CD4-positive, alpha-beta T cell treated with Interleukin-1 beta for 1 hour (primary cell): ENCODE data around the gene WDR76.

Source experiments
- DNase-seq, 2 donors: peaks; one replicate each; pipeline ENCODE4 v3.0.0-alpha.2; 2020 to 2022

WDR76 gene

DNA sequence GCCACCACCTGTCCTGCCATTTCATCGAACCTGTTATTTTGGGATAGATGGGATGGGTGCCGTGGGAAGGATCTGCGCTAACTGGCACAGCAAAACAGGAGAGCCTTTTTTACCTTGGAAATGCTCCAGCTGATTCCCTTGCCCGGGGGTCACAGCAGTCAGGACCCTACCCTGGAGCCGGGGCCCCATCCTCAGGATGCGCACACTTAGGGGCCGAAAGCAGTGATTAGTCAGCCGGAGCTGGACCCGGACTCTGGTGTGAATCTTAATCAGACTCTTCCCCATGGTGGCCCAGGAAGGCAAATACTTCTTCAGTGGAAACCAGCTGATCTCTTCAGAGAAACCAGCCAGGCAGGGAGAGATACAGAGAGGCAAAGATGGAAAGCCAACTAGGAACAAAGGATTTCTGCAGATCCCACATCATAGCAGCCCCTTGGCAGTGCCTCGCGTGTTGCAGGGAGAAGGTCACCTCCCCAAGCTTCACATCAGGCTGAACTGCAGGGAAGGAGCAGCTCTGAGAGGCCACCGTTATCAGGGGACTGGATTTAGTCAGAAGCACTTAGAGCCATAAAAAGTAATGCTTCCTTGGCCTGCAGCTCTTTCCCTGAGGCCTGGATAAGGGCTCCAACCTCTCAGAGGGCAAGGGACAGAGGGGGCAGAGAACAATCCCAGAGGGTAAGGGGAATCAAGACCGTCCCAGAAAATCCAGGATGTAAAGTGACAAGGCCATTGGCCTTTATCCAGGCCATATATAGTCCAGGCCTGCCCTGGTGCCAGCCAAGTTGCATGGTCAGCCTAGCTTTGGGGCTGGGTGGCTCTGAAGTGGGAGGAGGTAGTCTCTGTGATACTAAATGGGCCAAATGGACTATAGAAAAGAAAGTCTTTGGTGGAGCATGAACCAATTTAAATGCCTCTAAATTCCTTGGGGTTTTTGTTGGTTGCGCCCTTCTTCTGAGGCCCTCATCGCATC is 52.9 kb downstream of the WDR76 start:
- DNase-seq = no peak

DNA sequence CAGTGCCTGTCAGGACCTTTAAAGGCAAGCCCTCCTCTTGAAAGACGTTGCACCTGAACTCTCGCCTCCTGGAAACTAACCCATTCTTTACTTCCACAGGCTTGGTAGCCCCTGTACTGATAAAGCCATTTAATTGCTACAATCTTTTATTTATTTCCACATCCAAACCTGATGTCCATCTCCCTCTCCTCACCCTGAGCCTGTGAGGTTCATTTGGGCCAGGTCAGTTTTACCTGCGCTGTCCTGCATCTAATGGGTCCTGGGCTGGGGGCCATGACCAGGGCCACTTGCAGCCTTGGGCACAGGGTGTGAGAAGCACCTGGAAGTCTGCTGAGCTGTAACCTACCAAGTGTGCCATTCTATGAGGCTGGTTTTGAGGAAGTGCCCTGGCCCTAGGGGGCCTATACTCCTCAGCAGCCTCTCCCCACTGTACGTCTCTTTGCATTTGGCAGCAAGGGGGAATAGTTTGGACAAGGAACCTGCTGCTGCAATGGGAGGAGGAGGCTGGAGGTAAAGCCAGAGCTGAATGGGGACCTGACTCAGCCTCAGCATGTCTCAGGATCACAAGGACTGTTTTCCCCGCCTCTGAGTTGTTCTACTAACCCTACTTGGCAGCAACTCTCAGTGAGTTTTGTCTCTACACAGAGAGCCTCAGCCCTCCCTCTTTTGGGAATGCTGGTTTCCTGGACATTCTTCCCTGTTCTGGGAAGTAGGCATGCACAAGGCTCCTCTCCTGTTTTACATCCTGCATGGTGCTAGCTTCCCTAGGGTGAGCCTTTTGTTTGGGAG is 53.8 kb downstream of the WDR76 start:
- no peak for DNase-seq

DNA sequence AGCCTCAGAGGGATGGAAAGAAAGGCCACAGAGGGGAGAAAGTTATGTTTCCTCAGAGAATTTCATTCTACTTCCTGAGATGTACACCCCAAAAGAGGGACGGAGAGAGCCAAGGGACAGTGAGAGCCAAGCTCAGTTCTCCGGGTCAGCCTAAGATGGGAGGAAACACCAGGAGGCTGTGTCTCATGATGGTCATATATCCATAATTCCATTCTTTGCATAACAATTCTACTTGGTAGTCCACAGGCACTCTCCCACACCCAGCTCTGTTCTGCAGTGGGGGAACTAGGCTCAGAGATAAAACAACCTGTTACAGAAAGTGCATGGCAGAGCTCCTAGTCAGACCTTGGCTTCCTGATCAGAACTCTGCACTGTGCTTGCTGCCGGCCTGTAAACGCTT is 54.4 kb downstream of the WDR76 start:
- DNase-seq = no peak

DNA sequence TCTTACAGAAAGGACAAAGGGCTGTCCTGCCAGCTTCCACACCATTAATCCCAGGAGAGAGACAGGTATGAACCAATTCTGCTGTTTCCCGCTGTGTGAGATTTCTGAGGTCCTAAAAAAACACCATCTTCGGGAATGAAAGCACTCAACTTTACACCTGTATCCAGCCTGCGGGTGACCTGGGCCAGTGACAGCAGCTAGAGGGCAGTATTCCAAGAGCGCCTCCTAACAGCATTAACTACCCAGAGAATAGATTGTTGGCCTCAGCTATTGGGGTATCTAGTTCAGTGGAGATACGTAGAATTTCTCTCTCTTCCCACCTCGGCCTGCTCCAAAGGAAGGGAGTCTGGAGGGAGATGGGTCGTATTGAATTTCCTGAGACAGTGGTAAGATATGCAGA is 55.1 kb downstream of the WDR76 start:
- DNase-seq = peak in 1 of 2 donors; percentile 6

DNA sequence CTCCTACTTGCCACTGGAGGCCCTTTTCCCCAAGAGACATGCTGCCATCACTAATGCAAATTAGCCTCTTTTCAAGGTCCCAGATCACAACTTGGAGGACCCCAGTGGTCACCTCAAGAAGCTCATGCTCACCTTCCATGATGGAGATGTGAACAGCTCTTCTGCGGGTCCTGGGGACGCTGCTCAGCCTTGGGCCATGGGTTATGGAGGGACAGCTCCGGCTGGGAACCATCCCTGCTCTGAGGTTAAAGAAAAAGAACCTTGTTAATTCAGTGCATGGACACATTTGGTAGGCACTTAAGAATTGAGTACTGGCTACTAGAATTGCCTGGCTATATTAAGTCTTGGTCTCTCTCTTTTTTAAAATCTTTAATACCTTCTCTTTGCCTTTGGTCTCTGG is 56.8 kb downstream of the WDR76 start:
- DNase-seq = no peak

DNA sequence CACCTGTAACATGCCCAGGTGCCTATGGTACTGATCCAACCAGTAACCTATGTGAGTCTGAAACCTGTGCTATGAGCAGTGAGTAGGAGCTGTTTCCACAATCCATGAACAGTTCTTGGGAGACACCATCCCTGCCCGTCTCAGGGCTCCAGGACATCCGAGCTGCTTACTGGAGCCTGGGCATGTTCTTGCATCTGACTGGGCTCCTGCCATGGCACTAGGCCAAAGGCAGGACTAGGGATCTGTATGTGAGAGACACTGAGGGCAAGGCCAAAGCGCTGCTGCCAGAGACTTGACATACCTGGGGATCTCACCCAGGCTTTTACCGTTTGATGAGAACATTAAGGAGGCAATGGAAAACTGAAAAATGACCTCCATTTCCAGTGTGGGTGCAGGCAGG is 59.8 kb downstream of the WDR76 start:
- DNase-seq = no peak

DNA sequence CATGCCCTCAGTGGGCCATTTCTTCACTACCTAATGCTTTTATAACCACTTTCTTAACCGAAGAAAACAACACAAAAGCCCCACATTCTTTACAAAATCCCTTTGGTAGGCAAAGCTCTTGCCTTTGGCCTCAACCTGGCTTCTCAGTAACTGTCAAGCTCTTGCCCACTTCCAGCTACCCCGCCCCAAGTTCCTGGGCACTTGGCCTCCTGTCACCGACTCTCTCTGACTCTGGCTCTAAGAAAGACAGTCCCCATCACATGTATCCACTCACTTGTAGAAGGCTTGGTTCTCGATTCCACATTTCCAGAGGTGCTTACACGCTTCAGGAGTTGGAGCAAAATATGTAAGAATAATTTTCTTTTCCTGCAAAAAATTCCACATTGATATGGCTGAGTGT is 61.1 kb downstream of the WDR76 start:
- DNase-seq = no peak

DNA sequence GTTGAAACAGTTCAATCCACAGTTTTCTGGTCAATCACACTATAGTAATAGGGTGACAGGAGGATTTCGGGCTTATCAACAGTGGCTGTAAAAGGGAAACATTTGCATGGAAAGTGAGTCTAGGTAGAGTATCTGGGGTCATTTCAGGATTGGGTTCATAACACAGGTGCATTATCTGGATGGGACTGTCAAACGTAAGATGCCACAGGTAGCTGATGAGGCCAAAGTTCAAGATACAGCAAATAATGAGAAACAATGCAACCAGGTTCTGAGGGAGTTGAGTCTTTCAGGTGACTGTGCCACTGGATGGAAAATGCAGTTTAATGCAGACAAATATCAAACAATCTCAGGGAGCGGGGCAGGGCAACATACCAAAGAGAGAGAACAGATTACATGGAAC is 62.2 kb downstream of the WDR76 start:
- DNase-seq = no peak

DNA sequence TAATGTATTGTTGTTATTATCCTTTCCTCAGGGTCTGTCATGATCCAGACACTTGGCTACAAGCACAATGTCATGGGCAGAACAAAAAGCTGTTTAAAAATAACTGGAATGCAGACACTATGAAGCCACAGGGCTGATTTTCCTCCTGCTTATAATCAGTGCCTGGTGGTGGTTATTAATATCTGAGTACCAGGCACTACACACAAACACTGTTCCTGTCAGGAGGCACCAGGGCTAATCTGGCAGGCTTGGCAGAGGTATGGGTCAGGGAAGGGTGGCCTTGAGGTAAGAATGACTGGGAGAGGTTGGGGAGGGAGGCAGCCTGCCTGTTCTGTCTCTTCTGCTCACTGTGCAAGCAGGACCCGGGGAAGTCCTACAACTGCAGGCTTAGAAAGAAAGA is 67.2 kb downstream of the WDR76 start:
- DNase-seq = no peak

DNA sequence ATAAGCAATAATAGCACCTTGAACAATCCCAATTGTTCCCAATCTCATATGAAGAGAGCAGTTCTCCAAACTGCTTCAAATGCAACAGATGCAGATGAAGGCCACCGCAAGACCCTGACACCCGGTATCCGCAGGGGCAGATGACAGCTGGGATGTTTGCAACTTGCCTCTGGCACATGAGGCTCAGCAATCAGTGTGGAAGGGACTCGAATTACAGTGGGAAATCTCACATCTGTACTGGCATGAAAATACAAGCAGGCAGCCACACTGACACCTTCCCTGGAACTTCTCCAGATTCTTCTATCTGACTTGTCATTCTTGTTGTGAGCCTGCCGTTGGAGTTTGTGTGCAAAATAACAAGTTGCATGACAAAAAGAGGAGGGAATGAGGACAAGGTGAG is 68.8 kb downstream of the WDR76 start:
- DNase-seq = no peak

DNA sequence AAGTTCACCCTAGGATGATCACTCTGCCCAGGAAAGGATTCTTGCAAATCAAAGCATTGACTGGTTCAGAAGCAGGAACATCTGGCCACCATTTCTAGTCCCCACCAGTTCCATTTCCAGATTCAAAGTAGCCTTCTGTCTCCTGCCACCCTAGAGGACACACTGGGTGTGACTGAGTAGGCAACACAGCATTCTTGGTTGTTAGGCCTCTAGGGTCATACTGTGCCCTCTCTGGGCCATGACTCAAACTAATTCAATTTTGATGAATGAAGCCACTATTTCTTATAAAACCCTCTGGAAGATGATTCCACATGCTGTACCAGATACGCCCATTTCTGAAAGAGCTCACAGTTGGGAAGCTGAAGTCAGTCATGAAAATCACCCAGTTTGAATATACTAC is 69.7 kb downstream of the WDR76 start:
- DNase-seq = no peak

DNA sequence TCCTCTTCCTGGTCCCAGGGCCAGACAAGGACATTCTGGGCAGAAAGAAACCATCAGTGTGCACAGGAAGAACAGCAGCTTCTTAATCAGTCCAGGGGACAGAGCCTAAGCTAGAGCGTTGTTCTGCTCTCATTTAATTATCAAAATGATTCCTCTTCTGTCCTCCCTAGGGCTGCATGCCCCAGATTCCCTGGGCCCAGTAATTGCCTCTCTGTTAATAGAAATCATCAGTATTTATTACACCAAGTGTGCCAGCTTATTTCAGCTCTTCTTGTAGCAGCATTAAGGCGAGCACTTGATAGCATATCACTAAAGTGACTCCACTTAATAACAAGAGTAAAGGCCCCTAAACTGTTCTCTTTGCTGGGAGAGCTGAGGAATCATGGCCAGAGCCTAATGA is 72.1 kb downstream of the WDR76 start:
- no peak for DNase-seq

DNA sequence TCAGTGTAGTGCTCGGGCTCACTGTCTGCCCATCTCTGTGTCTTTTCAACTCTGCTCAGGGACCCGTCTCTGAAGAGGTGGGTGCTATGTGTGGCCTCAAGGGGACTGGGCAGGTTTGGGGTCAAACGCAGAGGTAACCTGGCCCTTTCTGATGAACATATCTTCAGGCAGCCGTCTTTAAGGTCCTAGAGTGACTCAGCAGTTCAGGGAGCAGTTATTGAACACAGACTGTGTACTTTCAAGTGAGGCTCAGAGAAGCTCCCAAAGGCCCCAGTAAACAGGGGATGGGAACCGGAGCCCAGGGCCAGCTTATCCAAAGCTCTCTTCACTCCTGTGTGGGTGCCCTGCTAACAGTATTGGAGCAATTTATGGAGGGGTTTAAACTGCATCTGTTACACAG is 73.1 kb downstream of the WDR76 start:
- DNase-seq = no peak

DNA sequence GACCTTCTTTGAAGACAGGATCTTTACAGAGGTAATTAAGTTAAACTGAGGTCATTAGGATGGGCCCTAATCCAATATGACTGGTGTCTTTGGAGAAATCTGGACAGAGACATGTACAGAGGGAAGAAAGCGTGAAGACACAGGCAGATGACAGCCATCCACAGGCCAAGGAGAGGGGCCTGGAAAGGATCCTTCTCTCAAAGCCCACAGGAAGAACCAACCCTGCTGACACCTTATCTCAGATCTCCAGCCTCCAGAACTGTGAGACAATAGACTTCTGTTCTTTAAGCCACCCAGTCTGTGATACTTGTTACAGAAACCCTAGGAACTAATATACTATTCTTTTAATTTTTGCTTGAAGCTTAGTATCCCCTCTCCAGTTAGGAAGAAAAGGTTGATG is 74.2 kb downstream of the WDR76 start:
- DNase-seq = no peak

DNA sequence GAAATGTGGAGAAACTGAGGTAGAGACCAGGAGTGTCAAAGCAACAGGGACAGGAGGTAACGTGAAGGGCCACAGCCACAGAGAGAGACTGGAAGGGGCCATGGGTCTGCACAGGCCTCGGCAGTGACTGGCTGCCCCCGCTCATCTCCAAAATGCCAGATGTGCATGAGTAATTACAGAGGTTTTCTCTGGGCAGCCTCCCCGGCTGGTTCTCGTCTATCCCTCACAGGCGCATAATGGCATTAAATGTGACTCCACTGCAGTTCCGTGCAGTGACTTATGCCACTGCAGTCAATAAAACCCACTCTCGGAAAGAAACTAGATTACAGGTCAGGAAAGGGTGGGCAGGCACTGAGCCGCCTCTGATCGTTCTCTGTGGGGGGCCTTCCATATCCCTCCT is 74.7 kb downstream of the WDR76 start:
- DNase-seq = no peak

DNA sequence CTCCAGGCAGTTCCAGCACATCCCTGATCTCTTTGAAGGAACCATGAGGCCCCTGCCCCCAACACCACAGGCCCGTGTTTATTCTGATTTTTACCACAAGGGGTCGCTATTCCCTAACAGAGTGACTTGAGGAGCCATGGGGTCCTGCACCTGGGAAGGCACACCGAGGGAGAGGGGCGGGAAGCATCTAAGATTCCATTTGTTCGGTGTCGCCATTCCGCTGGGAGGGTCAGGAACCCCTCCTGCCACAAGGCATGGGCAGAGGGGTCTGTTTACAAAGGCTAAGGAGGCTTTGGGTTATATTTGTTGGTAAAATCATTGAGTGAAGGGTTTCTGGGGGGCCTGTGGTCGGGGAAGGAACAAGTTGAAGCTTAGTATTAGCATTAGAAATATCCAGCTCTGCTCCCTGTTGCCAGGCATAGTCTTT is 77.1 kb downstream of the WDR76 start:
- peak; percentile 26 to 65 for DNase-seq

DNA sequence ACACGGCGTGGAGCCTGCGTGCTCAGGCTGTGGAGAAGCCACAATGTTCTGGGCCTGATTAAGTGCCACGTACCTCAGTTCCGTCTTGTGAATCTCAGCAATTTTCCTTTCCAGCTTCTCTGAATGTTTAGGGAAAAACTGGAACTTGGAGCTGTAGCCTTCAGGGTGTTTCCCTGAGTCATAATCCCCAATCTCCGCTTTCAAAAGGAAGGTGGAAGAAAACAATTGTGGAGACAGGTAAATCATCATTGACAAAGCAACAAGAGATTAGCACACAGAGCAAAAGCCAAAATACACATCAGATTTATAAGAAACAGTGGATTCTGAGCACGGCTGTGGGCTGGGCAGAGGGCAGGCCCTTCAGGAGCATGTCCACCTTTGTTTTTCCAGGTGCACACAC is 79.0 kb downstream of the WDR76 start:
- DNase-seq = no peak

DNA sequence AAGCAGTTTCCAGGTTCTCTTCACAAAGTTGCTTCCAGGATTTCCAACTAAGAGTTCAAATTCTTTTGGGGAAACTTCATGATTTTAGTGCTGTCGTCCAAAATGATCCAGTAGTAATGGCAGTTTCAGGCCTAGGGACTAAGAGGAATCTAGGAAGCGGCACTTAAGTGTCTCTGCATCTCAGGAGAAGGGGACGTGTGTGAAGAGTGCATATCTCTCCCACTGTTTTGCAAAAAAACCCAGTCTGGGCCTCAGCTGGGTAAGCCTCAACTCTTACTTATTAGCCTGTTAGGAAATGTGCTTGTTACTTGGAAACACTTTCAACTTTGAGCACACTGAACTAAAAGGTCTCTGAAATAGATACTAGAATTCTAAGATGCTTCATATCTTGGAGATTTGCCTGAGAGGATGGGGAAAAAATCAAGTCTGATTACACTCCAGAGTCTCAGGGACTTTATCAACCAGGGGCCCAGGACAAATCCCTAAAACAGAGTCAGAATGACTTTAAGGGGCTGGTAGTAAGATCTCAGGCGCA is 81.8 kb downstream of the WDR76 start:
- DNase-seq = no peak

DNA sequence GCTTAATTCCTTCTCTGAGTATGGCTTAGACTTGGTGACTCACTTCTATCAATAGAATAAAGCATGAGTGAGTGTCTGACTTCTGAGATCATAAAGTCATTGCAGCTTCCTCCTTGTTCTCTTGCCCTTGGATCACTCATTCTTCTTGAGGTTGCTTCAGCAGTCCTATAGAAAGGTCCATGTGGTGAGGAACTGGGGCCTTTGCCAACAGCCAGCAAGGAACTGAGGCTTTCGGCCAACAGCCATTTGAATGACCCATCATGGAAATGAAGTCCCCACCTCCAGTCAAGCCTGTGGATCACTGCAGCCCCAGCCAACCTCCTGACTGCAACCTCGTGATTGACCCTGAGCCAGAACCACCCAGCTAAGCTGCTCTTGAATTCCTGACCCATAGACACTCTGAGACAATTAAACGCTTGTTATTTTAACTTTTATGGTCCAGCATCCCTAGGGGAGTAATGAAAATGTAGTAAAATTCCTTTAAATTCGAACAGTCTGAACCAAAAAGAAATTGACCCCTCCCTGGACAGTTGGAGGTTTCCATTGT is 84.5 kb downstream of the WDR76 start:
- no peak for DNase-seq

DNA sequence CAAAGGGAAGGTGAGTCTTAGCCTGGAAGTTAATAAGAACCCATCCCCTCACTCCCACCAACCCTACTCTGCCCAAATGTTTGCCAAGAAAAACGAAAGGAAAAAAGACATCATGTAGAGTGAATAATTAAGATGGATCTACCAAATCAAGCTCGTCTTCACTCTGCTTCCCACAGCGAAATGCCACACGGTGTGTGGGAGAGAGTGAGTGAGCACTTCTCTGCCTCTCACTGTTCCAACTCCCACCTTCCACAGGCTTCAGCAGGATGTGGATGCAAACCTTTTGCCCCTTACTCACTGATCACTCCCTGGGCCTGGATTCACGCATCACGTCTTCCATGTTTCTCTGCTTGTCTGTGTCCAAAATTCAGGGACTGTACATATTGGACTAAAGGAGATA is 85.4 kb downstream of the WDR76 start:
- no peak for DNase-seq

DNA sequence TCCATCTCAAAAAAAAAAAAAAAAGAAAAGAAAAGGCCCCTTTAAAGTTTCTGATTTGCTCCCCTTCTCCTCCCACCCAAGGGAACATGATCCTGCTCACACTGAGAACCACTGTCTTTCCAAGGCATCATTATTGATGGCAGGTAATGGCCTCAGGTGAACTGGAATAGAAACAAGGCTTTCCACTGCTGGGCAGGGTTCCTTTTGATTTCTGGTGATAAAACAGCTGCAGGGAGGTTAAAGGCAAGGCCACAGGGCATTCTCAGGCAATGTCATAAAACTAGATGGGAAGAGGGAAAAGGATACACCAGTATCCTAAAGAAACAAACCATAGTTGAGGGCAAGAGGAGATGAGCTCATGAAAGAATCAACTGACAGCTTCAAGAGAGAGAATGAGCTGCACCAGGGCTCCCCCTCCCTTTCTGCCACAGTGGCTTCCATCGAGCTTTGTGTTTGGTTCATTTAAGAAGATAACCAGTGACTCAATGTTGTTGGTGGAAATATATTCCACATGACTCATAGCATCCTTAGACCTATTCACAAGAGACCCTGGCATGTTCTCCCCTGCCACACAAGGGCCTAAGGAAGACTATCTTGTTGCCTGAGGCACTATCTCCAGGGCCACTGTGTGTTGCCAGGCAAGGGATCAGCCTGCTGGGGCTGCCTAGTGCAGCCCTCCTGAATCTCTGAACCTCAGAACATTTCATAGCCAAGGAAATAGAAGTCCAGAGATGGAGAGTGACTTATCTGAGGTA is 86.4 kb downstream of the WDR76 start:
- DNase-seq = no peak

DNA sequence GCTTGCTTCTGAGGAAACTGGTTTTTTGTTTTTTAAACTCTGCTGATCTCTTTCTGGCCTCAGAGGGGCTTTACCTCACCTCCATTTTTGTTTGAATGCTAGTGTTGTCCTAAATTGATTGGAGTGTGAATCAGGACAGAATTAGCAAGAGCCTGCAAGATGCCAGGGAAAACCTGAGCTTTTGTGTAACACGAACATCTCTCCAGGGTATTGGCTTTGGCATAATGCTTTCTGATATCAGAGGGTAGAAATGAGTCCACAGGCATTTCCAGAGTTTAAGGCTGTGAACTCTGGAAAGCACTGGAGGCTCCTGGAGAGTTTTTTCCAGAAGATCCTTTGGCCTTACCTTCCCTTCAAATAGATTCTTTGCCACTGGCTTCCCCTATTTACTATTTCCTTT is 87.1 kb downstream of the WDR76 start:
- no peak for DNase-seq
